Activated naive CD4-positive, alpha-beta T cell treated with anti-CD3 and anti-CD28 coated beads, Interleukin-2, amount 50 U/mL, for 16 hours (primary cell): ENCODE measurements around the gene LRRC2.
"Not testable (repeated sequence)": the region's sequence is repeated elsewhere in the genome, so short reads cannot be mapped to it uniquely, and the experiment has no call there.

Experiments
- DNase-seq: peaks from one replicate; pipeline ENCODE4 v3.0.0-alpha.2; 2020

LRRC2 gene

DNA sequence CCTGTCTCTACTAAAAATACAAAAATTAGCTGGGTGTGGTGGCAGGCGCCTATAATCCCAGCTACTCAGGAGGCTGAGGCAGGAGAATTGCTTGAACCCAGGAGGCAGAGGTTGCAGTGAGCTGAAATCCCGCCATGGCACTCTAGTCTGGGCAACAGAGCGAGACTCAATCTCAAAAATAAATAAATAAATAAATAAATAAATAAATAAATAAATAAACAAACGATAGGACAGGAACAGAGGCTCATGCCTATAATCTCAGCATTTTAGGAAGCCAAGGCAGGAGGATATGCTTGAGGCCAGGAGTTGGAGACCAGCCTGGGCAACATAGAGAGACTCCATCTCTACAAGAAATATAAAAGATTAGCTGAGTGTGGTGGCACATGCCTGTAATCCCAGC is 43.9 kb downstream of the LRRC2 start:
- not testable (repeated sequence) for DNase-seq

DNA sequence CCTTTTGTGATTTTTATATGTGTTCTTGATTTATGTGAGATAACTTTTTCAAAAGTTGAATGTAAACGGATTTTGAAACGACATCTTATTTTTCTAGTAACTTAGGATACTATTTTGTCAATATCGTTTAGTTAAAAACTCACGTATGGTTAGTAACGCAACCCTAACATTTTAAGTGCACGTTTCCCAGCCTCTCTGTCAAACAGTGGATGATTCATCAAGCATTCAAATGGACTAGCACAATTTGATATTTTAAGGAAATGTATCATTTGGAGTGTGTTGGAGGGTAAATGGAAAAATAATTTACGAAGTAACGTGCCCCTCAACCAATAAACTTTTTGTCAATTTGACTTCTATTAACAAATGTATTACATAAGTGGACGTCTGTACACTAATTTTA is 45.0 kb downstream of the LRRC2 start:
- no peak for DNase-seq

DNA sequence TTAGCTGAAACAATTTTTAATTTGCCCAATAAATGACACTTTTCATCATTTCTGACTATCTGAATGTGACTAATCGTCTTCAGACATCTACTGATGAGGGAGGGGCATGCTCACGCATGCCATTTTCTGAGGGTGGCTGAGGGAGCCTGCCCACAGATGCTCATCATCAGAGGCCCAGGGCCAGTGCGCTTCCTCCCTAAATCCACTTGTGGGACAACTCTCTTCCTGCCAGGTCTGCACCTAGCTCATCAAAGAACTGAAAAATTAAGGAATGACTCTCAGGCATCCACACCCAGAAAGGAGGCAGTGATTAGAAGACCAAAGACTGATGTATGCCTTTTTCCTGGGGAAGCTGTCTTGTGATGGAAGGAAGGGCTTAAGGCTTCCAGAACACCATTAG is 45.6 kb downstream of the LRRC2 start:
- DNase-seq, result no peak

DNA sequence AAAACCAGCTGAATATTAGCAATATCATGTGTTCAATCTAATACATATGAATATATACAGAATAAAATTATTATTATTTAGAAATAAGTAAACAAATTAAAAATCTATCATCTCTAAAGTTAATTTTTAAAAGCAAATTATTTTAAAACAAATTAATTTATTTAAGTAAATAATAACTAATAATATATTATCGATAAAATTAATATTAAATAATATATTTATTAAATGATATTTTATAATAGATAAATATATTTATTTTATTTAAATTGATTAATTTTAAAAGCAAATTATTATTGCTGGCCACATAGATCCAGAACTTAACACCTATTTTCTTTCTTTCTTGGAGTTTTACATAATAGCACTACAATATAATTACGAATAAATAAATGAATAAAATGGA is 46.1 kb downstream of the LRRC2 start:
- DNase-seq, result no peak

DNA sequence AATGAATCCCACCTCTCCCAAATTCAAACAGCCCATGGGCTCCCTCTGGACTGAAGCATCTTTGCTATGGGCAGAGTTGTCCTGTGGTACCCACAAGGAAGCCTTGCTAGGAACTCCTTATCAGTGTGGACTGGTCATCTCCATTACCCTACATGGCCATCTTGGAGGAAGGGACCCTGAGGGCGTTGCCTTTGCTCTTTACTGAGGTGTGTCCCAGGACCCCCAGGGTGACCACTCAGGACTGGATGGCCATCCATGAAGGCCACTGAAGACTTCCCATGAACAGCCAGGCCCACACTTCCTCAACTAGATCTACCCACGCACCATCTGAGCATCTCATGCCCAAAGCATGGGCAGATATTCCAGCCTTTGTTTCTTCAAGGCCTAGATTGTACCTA is 48.3 kb downstream of the LRRC2 start:
- no peak for DNase-seq

DNA sequence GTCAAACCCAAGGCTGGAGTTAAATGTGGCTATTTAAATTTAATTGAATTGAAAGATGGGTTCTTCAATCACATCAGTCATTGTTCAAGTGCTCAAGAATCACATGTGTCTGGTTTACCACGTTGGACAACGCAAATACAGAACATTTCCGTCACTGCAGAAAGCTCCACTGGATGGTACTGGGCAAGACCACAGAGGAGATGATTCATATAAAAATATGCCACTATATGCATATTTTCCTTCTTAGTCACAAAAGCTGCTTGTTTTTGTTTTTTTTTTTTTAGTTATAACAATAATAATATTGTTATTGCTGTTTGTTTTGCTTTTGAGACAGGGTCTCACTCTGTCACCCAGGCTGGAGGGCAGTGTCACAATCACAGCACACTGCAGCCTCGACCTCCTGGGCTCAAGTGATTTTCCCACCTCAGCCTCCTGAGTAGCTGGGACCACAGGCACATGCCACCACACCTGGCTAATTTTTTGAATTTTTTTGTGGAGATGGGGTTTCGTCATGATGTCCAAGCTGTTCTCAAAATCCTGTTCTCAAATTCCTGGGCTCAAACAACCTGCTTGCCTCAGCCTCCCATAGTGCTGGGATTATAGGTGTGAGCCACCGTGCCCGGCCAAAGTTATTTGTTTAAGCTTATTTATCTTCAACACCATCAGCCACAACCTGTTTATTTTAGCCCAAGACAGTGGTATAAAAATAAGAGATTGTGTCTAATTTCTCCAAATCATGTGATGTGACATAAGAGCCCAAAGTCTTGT is 48.9 kb downstream of the LRRC2 start:
- no peak for DNase-seq

DNA sequence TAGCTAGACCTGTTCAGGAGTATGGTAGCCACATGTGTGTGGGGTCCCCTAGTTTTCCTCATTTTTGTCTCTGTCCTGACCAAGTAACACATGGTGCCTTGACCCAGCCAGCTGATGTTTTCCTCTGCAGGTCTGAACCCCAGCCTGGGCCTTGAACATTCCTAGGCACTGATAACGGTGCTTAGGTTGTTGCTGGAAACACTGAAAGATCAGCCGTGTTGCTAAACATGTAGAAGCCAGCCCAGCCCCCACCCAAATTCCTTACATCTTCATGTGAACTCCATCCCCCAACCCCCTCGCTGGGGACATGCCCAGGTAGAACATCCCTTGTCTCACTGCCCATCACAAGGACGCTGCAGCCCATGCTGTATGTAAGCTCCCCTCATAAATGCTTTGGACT is 49.6 kb downstream of the LRRC2 start:
- no peak for DNase-seq

DNA sequence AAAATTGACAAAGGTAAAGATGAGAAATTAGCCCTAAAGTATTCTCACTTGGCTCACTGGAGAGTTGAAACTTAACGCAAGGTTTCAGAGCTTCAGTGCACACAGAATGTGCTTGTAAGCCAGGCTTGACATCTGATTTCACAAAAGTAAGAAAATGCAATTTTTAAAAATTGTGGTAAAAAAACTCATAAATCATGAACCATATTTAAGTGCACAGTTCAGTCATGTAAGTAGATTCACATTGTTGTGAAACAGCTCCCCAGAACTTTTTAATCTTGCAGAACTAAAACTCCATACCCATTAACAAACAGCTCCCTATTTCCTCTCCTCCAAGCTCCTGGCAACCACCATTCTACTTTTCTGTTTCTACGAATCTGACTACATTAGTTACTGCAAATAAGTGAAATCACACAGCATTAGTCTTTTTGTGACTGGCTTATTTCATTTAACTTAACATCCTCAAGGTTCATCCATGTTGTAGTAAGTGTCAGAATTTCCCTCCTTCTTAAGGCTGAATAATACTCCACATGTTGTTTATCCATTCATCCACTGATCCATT is 53.8 kb downstream of the LRRC2 start:
- DNase-seq, result no peak

DNA sequence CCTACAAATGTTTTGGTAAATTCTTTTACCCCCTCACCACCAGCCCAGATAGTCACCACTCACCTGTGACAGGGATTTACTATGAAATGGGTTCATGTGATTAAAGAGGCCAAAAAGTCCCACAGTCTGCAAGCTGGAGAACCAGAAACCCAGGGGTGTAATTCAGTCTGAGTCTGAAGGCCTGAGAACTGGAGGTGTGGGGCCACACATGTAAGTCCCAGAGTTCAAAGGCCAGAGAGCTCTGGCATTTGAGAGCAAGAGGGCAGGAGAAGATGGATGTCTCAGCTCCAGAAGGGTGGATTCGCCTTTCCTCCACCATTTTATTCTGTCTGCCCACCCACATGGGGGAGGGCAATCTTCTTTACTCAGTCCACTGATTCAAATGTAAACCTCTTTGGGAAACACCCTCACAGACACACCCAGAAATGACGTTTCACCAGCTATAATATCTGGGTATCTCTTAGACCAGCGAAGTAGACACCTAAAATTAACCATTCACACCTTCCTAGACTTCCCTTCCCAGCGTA is 56.4 kb downstream of the LRRC2 start:
- DNase-seq, result no peak

DNA sequence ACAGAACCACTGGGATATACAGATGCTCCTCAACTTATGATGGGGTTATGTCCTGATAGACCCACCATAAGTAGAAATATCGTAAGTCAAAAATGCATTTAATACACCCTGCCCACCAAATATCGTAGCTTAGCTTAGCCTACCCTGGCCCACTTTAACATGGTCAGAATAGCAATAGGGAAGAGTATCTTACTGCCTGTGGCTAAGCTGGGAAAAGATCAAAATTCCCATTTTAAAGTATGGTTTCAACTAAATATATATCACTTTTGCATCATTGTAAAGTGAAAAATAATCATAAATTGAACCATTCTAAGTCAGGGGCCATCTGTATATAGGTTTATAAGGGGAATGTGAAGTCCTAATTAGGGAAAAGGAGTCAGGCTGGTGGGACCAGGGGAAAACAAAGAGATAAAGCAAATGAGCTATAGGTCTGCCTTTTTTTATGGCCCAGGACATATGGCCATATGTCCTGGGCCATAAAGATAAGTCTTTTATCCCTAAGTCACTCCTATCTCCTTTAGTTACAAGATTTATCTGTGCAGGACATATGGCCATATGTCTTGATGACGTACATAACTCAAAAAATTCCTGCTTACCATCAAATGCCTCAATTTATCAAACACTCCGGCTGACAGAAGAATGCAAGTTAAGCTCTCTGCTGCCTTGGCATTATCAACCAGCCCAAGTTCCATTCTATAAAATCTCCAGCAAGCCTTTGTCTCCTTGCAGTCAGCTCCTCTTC is 57.1 kb downstream of the LRRC2 start:
- DNase-seq, result no peak

DNA sequence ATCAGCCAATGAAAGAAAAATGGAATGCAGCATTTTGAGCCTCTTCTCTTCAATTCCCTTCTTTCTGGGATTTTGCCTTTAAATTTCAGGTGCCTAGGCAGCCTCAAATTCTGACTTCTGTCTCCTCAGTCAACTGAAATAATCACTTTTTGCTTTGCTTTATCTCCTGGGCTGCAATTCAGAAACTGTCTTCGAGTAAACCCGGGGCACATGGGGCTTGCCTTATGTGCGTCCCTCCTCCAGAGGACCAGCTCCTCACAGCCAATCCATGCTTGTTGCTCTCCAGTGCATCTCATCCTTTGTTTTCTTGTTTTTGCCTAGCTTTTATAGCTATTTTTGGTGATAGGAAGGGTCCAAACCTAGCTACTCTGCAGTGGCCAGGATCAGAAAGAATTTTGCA is 59.6 kb downstream of the LRRC2 start:
- DNase-seq, result no peak

DNA sequence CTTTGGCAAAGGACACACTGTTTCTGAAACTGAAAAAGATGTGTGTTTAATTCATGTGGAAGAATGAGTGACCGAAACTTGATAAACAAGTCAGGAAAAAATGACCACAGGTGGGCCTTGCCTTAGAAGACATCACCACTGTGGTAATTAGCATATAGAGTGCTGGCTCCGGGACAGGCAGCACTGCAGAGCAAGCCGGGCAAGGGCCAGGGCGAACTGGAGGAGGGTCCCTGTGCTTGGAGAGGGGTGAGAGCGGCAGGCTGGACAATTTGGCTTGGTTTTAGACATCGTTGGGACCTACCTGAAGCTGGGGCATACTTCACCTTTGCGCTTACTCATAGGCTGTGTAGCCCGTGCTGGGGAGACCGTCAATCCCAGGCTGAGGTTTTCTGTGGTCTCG is 60.1 kb downstream of the LRRC2 start:
- no peak for DNase-seq

DNA sequence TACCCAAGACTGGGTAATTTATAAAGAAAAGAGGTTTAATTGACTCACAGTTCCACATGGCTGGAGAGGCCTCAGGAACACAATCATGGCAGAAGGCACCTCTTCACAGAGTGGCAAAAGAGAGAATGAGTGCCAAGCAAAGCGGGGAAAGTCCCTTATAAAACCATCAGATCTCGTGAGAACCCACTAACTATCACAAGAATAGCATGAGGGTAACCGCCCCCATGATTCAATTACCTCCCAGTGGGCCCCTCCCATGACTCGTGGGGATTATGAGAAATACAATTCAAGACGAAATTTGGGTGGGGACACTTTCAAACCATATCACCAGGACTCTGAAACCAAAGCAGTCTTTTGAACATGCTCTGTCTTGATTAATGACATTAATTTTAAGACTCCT is 61.3 kb downstream of the LRRC2 start:
- DNase-seq, result peak; percentile 60

DNA sequence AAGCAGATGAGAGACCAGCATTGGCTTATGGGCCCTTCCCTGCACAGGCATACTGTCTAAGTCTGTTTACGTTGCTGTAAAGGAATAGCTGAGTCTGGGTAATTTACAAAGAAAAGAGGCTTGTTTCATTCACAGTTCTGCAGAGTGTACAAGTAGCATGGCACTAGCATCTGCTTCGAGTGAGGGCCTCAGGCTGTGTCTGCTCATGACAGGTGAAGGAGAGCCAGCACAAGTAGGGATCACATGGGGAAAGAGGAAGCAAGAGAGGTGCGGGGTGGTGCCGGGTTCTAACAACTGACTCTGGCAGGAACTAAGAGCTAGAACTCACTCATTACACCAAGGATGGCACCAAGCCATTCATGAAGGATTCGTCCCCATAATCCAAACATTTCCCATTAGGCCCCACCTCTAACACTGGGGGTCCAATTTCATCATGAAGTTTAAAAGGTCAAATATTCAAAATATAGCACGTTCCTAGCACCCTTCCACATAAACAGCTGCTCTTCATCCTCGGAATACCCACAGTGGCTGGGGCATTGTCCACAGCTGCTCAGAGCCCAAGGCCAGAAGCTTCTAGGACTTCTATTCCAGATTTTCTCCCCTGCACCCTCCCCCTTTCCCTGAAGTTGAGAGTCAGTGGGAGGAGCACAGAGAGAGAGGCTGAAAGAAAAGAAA is 62.8 kb downstream of the LRRC2 start:
- no peak for DNase-seq

DNA sequence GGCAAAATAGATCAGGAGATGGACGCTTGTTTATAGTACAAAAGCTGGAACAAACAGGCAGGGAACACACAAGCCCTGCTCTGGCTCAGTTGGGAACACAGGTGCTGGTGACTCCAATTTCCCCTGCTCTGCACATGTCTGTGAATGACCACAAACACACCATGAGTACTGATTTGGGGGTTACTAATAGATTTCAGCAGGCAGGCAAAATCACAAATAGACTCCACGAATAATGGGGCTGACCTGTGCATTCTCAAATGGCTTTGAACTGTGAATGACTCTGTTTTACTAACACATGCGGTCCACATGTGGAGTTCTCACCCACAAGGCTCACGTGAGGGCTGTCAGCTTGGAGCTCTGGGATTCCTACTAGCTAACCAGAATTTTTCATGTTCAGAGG is 64.4 kb downstream of the LRRC2 start:
- no peak for DNase-seq

DNA sequence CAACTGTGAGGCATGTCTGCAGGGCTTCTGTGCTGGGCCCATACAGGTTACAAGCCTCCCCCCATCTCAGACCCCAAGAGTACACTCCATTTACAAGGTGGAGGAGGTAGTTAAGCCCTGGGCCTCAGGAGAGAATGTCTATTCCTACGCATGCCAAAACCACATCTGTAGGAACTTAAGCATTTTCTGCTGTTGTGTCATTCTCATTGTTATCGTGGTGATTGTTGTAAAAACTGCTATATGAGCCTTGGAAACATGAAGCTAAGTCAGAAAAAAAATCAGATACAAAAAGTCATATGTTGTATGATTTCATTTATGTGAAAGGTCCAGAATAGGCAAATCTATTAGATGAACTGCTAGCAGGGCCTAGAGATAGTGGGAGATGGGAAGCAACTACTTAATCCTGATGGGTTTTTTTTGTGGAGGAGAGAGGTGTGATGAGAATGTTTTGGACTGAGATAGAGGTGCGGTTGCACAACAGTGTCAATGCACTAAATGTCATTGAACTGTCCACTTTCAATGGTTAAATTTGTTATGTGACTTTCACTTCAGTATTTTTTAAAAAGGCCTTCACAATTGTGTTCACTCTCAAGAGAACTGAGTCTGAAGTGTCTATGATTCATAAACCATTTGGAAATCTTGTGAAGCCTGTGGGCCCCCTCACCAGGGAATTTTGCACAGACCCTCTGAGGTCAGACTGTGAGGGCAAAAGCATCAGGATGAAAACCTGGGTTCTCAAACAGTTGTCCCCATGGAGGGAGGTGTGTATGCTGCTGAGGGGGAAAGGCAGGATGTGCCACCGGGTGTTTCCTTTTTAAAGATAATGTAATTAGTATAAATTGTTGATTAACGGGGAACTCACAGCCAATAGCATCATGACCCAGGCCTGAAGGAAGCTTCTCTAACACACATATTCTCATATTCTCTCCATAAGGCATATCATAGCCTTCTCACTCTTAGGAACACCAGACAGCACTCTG is 65.2 kb downstream of the LRRC2 start:
- no peak for DNase-seq

DNA sequence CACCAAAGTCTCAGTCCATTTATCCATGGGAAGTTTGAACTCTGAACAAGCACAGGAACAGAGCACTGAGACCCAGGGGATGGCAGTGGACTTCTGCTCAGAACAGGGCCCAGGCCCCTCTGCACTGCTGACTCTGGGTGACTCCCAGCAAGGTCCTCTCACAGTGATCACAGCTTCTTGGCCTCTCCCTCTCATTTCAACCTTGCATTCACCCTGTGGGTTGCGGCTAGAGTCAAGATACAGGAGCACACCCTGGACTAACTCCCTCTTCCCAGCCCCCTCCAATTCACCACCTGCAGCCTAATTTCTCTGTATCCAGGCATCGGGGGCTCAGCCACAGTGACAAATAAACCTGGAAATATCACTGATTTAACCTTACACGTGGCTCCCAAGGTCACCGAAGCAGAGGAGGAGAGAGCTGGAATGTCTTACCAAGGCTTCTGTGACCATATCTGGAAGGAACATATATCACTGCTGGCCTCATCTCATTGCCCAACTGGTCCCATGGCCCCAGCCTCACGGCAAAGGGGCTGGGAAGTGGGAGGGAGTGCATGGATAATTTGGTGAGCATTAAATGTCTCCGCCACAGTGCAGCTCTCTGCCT is 67.1 kb downstream of the LRRC2 start:
- DNase-seq, result no peak

DNA sequence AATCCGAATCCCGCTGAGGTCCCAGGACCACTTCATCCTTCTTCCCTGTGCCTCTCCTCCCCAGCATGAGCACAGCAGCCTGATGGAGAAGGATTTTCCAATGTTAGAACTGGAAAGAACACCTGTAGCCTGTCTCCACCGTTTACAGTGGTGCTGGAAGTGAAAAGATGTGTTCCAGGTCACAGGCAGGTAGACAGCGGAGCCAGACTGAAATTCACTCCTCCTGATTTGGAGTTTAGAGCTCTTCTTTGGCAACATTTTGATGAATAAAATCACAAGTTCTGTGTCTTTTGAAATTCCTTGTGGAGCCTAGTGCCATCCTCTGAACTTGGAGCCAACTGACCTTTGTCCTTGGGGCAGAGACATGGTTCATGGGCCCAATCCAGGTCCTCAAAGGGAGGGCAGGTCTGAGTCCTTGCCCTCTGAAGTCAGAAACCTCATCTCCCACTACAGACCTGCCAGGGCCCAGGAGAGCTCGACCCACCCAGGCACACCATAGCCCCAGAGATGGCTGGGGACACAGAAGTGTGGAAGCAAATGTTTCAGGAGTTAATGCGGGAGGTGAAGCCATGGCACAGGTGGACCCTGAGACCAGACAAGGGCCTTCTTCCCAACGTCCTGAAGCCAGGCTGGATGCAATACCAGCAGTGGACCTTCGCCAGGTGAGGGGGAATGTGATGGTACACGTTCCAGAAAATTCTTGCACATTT is 68.4 kb downstream of the LRRC2 start, which contains the start of gene RTP3:
Gene RTP3 (plus strand): TSS at position 421 of the 710 bp plus-strand sequence. CDS start 87 bp downstream, at position 508.
- no peak for DNase-seq

DNA sequence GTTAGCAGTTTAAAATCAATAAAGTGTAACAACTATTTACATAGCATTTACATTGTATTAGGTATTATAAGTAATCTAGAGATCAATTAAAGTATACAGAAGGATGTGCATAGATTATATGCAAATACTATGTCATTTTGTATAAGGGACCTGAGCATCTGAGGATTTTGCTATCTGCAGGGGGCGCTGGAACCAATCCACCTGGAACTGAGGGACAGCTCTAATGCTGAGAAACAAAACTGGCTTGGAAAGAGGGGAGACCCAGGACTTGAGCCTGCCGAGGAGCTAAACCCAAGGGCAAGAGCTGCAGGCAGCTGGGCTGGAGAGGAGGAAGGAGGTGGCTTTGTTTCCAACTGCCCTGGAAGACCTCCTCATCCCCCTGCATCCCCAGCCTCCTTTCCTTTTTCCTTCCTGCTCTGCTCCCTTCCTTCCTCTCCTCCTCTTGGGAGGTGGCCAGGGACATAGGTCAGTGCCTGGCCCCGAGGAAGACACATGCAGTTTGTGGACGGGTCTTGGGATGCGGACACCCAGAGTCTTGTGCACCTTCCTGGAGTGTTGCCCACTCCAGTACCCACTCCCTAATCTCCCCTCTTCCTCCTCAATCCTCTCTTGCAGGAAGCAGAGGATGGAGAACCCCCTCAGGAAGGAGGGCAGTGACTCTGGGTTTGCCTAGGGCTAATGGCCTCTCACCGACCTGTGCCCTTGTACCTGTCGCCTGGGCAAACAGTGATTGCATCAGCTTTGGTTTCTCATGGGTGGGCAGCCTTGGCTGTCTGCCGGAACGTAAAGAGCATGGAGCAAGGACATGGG is 69.2 kb downstream of the LRRC2 start:
- peak; percentile 36 for DNase-seq

DNA sequence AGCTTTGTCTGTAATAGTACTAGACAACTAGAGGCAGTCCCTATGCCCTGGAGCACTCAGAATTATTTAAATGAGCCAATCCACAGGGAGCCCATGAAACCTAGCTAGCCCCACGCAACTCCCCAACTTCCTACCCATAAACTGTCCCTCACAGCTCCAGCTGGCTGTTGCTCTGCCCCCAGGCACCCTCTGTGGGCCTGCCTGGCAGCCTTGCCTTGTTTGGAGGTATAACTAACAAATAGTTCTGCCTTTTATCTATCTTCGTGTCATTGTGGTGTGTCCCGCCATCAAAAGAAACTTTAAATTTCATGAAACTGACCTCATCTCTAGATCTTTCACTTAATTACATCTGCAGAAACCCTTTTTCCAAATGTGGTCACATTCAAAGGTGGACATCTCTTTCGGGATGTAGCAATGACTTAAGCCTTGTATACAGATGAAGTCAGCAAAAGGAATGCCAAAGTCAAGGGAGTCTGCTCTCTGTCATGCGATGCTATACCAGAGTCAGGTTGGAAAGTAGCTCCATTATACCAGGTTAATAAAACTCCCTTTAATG is 70.1 kb downstream of the LRRC2 start:
- no peak for DNase-seq
